HG03342 (cell line): ENCODE results near the gene NR2F1.
A peak's percentile ranks its signal among the peaks of the same experiment; 100 is the strongest.

ENCODE experiments used
- ATAC-seq: cut with Tn5 transposase; IDR thresholded peaks from one replicate; pipeline ENCODE4 v1.9.1; 2021; ENCODE audit warnings: mild to moderate bottlenecking, moderate library complexity; ENCODE audit not compliant: unreplicated experiment

Gene NR2F1

GRCh38 chr5:93577854-93578812 is 4.9 kb upstream of the NR2F1 start:
- ATAC-seq, result no peak

GRCh38 chr5:93578813-93579691 is 4.0 kb upstream of the NR2F1 start:
- ATAC-seq, result no peak

GRCh38 chr5:93579692-93580062 is 3.3 kb upstream of the NR2F1 start:
- no peak for ATAC-seq

- no peak for ATAC-seq
Measured at GRCh38 chr5:93580063-93580926, 2.7 kb upstream of the NR2F1 start.

- no peak for ATAC-seq
Measured at GRCh38 chr5:93580927-93581445, 2.0 kb upstream of the NR2F1 start, which contains the start of gene NR2F1-AS1. NR2F1-AS1 (minus strand) TSS chr5:93581219.

- ATAC-seq, result no peak
Measured at GRCh38 chr5:93582167-93582462, 907 bp upstream of the NR2F1 start.

GRCh38 chr5:93583439-93583767 is 381 bp downstream of the NR2F1 start:
- no peak for ATAC-seq

- peak; percentile 33 for ATAC-seq
Measured at GRCh38 chr5:93583768-93584595, 960 bp downstream of the NR2F1 start.

- no peak for ATAC-seq
Measured at GRCh38 chr5:93584596-93585040, 1.6 kb downstream of the NR2F1 start.

- no peak for ATAC-seq
Measured at GRCh38 chr5:93585041-93585766, 2.2 kb downstream of the NR2F1 start.

- ATAC-seq, result no peak
Measured at GRCh38 chr5:93585767-93586385, 2.9 kb downstream of the NR2F1 start.

- ATAC-seq, result no peak
Measured at GRCh38 chr5:93586736-93587596, 3.9 kb downstream of the NR2F1 start.

GRCh38 chr5:93587597-93588351 is 4.8 kb downstream of the NR2F1 start:
- ATAC-seq, result no peak

- no peak for ATAC-seq
Measured at GRCh38 chr5:93588352-93589151, 5.5 kb downstream of the NR2F1 start.

- no peak for ATAC-seq
Measured at GRCh38 chr5:93589152-93589828, 6.3 kb downstream of the NR2F1 start.

- ATAC-seq, result no peak
Measured at GRCh38 chr5:93589829-93590215, 6.8 kb downstream of the NR2F1 start.
